NCI-H526 treated with DMSO at 0.1 percent for 48 hours (cell line): Measurements from ENCODE around the gene RNF175.

Source experiments
- DNase-seq: peaks from one replicate; lab custom pipeline; 2025; lab: John Stamatoyannopoulos, UW

Gene RNF175

GRCh38 chr4:153759407-153760316 lies at the start of gene RNF175:
Gene RNF175, minus strand, starts transcription at chr4:153760024. Its CDS starts 162 bp downstream, at chr4:153759862.
- DNase-seq = no peak

- DNase-seq = no peak
Measured at GRCh38 chr4:153809307-153809706, 49.5 kb upstream of the RNF175 start.

DNA sequence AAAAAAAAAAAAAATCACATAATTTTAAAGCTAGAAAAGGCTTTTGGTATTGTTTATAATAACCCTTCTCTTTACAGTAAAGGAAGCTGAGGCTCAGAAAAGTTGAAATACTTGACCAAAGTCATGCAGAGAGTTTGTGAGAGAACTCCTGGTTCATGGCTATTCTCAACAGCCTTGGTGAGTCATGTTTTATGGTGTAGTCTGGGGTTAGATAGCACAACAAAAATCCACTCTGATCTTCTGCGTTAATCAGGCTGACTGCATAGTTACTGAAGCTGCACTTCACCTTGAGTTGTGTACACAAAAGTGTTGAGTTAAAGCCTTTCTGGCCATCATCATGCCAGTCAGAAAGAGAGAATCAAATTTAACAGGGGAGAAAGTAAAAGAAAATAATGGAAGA lies 48.4 kb upstream of the RNF175 start:
- DNase-seq = no peak

DNA sequence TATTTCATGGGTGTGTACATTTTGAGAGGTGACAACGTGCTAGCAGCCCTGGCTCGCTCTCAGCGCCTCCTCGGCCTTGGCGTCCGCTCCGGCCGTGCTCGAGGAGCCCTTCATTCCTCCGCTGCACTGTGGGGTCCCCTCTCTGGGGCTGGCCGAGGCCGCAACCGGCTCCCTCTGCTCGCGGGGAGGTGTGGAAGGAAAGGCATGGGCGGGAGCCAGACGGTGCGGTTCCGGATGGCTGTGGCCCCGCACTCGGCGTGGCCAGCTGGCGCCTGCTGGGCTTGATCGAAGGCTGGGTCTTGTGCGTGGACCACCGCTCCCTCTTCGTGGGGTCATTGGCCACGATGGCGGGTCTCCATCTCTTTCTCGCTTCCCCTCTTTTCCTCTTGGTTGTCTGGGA lies 46.2 kb upstream of the RNF175 start:
- no peak for DNase-seq

DNA sequence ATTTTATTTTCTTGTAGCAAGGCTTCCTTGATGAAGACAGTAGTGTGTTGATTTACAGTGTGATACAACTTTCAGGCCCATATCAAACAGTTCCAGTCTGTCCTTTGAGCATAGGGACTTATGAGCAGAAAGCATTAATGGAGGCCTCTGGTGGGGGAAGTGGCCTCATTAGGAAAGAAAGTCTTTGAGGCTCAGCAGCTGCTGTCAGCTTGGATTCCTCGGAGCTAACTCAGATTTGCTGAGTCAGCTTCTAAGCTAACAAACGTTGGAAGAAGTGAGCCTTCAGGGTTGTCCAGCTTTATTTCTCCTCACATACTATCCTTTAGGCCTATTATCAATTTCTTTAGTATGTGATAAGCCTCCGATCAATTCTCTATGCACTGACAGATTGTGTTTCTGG lies 44.9 kb upstream of the RNF175 start:
- DNase-seq = no peak

GRCh38 chr4:153799694-153800074 lies 39.9 kb upstream of the RNF175 start:
- DNase-seq = no peak

GRCh38 chr4:153798901-153799693 lies 39.3 kb upstream of the RNF175 start:
- DNase-seq = no peak

GRCh38 chr4:153798420-153798819 lies 38.6 kb upstream of the RNF175 start:
- DNase-seq = no peak

GRCh38 chr4:153794006-153794405 lies 34.2 kb upstream of the RNF175 start:
- DNase-seq = no peak

DNA sequence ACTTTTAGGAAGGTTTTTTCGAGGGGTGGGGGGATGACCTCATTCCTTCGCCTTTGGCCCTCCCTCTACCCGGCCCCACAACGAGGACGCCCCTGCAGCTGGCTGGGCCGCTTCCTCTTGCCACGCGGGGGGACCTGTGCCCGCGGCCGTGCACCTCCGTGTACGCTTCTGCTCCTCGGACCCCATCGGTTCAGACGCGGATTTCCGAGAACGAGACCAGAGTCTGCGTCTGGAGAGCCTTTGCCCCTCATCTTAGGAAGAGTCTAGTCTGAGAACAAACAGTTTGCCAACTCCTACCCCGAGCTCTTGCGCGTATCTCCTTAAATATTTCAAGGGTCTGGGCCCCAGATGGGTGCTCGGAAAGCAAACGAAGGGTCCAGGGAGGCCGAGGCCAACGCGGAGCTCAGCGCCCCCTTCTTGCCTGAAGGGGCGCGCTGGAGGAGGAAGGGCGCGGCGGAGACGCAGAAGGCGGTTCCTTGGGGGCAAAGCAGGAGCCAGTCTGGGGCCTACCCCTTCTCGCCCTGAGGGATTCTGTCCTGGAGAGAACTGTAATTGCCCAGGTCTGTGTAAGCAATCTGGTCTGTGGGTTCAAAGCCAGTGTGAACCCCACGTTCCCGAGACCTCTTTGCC lies 32.9 kb upstream of the RNF175 start:
- no peak for DNase-seq

- peak; percentile 10 for DNase-seq
Measured at GRCh38 chr4:153791746-153792617, 32.2 kb upstream of the RNF175 start.

DNA sequence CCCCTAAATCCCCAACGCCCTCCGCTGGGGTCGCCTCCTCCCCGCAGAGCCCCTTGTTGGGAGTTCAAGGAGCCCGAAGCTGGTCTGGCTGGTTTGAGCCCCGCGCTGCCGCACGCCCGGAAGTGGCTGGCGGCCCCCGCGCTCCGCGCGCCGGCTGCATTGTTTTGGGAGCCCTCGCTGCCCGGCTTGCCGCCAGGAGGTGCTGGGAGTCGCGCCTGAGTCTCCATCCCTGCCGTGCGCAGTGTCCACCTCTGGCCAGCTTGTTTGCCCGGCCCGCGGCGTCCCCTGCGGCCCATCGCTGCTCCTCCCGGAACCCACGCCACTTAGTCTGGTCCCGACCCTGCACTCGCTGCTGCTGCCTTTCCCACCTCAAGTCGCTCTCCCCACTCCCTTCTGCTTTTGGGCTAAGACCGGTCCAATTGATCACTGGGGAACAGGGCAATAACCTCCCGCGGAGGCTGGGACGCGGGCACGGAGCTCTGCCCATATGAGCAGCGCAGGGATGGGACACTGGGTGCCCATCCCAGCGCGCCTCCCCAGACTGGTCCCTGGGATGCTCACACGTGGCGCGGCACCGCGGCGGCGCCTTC lies 31.2 kb upstream of the RNF175 start:
- no peak for DNase-seq

DNA sequence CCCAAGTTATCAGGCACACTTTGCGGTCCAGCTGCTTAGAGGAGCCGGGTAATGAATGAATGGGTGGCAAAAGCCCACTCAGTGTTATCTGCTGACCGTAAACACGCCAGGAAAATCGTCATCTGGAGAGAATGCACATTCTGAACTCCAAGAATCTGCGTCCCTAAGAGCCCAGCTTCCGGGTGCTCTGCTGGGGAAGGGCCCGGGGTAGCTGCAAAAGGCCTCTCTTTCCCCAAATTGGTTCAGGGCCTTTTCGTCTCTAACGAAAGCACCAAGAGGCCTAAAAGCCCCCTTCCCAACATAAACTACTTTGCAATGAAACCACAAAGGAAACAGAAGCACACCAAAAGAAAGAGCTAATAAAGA lies 30.7 kb upstream of the RNF175 start:
- no peak for DNase-seq

DNA sequence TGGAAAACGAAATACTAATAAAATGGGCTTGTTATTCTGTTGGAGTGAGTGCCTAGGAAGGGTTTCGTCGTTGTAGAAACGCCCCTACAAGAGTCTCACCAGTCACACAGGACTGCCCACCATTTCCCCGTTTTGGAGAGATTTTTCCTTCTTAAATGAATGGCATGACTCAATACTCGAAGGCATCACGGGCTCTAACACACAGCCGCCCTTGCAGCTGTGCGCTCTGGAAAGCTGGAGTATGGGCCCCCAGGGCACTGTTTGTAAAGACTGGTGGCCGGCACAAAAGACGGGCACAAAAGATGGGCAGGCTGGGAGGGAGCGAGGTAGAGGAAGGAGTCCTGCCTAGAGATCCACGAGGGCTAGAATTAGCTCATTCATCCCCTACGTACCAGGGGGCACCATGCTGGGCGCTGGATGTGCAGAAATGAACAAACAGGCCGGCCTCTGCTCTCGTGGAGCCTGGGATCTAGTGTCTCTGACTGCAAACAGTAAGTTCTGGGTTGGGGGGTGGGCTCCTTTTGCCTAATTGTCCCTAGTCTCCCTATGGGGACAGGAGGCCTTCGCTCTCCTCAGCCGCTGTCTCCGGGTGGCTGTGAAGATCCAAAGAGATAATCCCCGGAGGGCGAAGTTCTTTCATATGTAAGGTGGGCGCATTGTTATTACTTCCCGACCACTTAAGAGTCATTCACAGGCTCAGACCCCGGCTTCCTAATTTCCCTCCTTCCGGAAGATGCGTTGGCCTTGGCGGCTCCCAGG lies 30.1 kb upstream of the RNF175 start:
- no peak for DNase-seq

DNA sequence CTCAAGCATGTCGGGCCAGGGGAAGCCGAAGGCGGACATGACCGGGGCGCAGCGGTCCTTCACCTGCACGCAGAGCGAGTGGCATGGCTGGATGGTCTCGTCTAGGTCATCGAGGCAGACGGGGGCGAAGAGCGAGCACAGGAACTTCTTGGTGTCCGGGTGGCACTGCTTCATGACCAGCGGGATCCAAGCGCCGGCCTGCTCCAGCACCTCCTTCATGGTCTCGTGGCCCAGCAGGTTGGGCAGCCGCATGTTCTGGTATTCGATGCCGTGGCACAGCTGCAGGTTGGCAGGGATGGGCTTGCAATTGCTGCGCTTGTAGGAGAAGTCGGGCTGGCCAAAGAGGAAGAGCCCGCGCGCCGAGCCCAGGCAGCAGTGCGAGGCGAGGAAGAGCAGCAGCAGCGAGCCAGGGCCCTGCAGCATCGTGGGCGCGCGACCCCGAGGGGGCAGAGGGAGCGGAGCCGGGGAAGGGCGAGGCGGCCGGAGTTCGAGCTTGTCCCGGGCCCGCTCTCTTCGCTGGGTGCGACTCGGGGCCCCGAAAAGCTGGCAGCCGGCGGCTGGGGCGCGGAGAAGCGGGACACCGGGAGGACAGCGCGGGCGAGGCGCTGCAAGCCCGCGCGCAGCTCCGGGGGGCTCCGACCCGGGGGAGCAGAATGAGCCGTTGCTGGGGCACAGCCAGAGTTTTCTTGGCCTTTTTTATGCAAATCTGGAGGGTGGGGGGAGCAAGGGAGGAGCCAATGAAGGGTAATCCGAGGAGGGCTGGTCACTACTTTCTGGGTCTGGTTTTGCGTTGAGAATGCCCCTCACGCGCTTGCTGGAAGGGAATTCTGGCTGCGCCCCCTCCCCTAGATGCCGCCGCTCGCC lies 28.8 kb upstream of the RNF175 start, which contains the start of gene SFRP2:
SFRP2 (minus strand) TSS at position 671 of the 864 bp plus-strand sequence; CDS start at position 423, 248 bp downstream.
- DNase-seq = peak; percentile 34

DNA sequence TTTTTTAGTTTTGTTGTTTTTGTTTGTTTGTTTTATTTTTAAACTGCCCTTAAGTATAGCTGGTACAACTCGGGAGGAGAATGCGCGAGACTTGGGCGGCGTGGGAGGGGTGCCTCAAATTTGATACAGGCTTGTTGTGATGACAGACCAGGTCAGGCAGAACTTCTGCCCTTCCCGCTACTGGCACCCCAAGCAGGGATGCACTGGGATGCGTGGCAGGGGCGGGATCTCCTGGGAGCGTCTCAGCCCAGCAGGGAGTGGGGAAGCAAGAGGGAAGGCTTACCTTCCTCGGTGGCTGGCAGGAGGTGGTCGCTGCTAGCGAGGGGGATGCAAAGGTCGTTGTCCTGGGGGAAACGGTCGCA lies 28.2 kb upstream of the RNF175 start:
- no peak for DNase-seq

GRCh38 chr4:153787575-153787974 lies 27.8 kb upstream of the RNF175 start:
- no peak for DNase-seq

- DNase-seq = no peak
Measured at GRCh38 chr4:153787061-153787560, 27.3 kb upstream of the RNF175 start.
